Stimulated activated CD8-positive, alpha-beta memory T cell treated with anti-CD3 and anti-CD28 coated beads, Interleukin-4, amount 100 ng/mL, for 4 hours (primary cell): ENCODE results near the gene LGMN.
"Not testable (repeated sequence)": the region's sequence is repeated elsewhere in the genome, so short reads cannot be mapped to it uniquely, and the experiment has no call there.

ENCODE experiments used
- DNase-seq, 2 donors: peaks; one replicate each; pipeline ENCODE4 v3.0.0-alpha.2; 2020; ENCODE audit warnings: low read depth in 2 of 2, low spot score in 1 of 2

The LGMN gene

DNA sequence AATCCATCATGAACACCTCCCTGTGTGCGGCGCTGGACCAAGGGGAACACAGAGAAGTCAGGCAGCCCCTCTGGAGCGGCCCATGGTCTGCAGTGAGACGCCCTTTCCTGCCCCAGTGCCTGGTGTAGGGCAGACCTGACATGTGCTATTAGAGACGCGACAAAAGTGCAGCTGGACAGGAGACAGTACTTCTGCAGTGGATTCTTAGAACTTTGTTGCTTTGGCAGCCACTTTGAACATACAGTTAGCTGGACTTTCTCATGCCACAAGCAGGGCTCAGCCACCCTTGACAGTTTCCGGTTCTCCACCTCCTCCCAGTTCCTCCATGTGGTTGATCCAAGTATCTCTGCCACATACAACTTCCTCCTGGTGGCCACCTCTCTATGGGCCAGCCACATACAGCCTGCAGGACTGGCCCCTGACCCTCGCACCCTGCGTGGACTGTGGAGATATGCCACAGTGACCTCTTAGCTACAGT lies 45.9 kb downstream of the LGMN start:
- no peak for DNase-seq

DNA sequence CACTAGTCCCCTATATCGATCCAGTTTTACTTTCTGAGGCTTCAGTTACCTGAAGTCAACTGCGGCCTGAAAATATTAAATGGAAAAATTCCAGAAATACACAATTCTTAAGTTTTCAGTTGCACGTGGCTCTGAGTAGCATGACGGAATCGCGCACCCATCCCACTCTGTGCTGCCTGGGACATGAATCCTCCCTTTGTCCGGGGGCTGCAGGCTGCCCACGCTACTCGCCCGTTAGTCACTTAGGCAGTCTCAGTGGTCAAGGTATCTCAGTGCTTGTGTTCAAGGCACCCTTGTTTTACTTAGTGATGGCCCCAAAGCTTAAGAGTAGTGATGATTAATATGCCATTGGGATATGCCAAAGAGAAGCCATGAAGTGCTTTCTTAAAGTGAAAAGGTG lies 46.6 kb downstream of the LGMN start:
- DNase-seq: no peak

DNA sequence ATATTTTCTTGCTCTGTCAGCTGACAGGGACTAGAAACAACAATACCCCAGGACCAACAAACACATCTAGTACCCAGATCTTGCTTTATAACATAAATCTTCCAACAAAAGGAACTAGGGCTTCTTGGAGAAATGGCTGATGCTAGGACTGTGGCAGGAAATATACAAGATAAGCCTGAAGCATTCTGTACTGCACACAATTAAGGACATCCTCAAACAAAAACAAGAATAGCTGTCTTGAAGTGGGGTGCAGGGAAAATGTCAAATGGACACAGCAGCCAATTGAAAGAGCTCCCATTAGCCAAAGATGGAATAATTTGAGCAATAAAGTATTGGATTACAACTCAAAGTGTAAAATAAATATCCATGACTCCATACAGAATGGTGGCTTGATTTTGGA lies 50.0 kb downstream of the LGMN start:
- DNase-seq: no peak

DNA sequence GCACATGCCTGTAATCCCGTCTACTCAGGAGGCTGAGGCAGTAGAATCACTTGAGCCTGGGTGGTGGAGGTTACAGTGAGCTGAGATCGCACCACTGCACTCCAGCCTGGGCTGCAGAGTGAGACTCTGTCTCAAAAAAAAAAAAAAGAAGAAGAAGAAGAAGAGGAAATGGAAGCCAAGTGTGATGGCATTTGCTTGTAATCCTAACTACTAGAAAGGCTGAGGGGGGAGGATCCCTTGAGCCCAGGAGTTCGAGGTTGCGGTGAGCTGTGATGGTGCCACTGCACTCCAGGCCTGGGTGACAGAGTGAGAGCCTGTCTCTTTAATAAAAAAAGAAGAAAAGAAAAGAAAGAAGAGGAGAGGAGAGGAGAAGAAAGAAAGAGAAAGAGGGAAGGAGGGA lies 52.1 kb downstream of the LGMN start:
- DNase-seq: no peak

DNA sequence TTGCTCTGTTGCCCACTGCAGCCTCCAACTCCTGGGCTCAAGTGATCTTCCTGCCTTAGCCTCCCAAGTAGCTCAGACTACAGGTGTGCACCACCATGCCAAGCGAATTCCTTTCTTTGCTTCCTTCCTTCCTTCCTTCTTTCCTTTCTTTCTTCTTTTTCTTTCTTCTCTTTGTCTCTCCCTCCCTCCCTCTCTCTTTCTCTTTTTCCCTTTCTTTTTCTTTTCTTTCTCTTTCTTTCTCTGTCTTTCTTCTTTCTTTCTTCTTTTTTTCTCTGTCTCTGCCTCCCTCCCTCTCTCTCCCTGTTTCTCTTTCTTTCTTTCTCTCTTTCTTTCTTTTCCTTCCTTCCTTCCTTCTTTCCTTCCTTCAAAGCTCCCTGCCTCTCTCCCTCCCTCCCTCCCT lies 52.9 kb downstream of the LGMN start:
- DNase-seq: no peak

DNA sequence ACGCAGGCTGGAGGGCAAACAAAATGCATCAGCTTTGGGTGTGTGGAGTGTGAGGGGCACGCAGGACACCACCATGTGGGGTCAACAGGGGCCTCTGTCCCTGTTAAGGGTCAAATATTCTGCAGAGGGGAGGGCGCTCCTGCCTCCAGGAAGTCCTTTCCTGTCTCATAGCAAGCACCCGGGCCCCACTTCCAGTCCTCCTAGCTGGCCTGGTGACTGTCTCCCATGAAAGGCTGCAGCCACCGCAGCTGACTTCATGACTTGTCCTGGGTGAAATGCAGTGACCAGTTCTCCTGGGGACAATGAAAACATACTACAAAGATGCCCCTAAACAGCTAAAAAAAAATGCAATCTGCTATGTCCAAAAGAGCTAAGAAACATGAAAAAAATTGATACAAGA lies 53.6 kb downstream of the LGMN start:
- no peak for DNase-seq

DNA sequence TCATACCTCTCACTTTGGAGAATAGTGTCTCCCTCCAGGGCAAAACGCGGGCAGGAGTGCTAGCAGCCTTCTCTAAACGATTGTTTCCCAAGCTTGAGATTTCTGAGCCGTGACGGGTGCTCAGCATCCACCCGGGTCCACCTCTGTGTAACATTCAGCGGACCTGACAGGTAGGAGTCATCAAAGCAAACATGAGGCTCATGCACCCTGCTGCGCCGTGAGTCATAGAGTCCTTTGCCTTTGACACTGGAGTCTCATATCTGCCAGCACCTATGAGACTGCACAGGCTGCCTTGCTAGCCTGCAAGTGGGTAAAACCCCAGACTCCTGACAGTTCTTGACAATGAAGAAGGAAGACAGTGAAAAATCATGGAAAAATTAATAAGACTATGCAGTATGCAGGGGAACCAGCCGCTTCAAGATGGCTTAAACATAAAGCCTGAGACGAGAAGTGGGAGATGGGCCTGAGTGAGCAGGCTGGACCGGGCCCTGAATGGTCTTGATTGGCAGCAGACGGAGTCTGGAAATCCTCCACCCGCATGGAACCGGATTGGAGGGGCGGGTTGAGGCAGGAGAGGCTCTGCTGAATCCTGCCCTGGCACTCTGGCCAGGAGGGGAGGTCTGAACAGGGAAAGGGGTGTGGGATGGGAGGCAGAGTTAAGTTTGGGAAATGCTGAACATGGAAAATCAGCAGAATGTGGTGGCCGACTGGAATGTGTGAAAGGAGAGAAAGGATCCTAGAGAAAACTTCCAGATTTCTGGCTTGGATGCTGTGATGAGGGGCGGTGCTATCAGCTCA lies 54.2 kb downstream of the LGMN start:
- no peak for DNase-seq

DNA sequence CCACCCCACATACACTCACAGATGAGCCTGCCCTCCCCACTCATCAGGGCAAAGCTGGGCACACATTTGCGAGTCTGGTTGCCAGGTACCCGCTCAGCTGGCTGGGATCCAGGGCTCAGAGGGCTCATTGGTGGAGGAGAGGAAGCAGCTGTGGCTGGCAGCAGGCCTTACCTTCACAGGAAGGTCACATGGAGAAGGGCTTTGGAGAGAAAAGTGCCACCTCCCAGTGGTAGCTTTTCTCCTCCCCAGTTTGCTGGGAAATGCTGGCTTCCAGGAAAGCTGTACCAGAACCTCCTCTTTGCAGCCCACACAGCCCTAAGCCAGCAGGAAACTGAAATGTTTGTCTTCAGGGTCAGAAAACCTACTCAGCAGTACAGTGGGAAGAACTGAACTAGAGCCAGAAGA lies 55.6 kb downstream of the LGMN start:
- DNase-seq: no peak

DNA sequence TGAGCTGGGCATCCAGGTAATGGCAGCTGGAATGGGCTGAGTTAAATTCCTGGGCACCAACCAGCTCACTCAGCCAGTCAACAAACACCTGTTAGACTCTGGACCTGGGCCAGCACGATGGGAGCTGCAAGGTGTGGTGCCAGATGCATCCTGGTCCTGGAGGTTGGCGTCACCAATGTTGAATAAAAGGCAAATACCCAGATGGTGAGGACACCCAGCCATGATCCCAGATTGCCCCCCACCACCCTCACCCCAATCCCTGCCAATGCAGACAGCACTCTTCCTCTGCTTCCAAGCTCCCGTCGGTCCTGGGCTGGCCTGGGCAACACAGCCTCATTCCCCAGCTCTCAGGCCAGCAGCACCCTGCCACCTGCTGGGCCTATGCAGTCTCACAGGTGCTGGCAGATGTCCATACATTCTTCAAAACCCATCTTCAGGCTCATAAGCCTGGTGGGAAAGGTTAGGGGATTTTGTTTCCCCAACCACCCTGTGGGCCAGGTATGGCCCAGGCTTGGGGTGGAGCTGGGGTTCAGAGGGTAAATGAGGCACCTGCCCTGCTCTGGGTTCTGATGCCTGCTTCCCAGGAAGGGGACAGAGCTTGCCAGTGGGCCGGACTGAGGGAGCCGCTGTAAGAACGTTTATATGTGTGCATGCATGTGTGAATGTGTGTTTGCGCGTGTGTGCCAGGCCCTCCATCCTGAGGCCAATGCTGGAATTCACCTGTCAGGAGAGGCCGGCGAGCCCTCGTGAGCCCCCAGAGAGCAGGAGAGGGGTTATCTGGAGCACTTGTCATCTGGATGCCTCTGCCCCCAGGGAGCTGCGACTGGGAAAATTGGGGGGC lies 58.0 kb downstream of the LGMN start:
- no peak for DNase-seq

DNA sequence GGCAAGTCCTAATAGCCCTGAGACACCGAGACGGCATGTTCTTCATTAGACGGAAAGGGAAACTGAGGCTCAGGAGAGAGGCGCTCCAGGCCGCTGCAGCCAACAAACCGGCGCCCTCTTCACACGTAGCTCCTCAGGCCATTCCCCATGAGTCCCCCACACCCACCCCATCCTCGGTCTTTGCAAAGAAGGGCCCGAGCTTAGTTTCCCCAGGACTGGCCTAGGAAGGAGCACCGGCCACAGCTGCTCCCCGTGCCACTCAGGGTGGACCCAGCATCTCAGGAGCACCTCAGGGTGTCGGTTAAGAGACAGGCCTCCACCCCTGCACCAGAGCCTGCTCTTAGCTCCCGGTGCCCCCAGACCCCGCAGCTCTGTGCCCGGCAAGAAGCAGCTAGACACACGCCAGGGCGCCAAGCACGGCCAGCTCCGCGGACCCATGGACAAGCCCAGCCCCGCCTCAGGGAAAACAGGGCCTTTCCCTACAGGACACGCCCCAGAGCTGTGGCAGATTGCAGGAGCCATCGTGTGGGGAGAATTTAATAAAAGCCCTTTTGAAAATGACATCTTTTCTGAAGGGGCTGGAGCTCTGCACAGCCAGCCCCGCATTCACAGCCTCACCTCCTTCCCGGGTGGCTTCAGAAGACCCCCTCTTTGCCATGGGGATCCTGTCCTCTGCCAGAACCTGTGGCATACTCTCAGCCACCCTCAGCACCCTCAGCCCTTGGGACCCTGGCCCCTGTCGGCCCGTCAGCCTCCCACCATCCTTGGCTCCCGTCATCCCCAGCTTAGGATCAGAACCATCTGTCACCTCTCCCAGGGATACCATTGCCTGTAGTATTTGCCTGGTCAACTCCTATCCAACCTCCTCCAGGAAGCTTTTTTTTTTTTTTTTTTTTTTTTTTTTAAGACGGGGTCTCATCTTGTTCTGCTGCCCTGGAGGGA lies 59.7 kb downstream of the LGMN start:
- DNase-seq: no peak

DNA sequence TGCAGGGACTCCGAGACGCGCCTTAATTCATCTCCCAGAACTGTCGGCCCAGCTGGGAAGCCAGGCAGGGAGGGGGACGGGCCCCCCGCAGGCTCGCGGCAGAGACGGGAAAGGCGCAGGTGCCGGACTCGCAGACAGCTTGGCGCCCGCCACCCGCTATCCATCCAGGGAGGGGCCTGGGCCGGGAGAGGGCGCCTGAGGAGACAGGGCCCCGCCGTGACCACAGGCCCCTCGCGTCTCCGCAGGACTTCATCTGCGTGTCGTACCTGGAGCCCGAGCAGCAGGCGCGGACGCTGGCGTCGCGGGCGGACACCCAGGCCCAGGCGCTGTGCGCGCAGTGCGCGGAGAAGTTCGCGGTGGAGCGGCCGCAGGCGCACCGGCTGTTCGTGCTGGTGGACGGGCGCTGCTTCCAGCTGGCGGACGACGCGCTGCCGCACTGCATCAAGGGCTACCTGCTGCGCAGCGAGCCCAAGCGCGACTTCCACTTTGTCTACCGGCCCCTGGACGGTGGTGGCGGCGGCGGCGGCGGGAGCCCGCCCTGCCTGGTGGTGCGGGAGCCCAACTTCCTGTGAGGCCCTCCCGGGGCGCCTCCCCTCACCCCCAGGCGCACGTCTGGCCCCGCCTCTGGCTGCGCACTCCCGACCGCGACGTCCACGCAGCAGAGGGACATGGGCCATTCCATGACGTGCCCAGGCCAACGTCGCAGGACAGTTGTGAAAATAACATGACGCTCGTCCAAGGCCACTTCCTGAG lies 60.6 kb downstream of the LGMN start:
- DNase-seq: no peak

DNA sequence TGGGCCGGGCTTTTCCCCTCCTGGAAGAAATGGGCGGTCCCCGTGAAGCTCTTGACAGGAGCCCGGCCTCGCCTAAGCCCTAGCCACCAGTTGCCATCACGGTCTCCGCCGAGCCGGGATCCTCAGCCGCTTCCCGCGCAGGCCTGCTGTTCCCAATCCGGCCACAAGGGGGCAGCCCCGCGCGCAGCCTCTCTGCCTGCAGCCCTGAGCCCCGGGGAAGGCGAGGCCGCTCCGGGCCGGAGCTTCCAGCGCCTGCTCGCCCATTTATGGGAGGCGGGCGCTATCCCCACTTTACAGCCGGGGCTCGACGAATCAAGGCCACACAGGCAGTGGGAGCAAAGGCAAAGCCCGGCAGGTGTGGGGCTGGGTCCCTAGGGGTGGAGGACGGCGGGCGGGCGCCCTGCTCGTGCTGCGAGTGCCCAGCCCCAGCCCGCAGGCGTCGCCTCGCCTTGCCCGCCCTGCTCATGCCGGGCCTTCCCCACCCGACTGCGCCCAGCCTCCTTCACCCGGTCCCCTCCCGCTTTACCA lies 61.5 kb downstream of the LGMN start:
- peak; percentile 11 to 50 for DNase-seq

DNA sequence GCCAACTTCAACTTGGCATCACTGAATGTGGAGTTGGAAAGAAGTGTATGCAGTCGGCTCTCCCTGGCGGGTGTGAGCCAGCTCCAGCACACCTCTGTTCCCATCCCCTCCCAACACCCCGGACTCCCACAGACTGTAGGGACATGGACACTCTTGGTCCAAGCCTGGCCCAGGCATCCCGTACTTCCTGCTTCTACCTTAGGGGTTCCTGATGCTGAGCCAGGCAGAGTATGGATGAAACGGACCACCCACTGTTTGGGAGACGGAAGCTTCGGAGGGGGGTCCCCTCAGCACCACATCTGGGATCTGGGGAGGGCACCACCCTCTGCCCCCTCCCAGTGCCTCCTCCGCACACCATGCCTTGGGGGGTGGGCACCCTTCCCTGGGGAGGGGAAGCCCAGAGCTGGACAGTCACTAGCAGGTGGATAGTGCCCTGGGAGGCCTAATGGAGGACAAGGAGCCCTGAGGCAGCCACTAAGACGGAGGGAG lies 62.0 kb downstream of the LGMN start:
- no peak for DNase-seq

DNA sequence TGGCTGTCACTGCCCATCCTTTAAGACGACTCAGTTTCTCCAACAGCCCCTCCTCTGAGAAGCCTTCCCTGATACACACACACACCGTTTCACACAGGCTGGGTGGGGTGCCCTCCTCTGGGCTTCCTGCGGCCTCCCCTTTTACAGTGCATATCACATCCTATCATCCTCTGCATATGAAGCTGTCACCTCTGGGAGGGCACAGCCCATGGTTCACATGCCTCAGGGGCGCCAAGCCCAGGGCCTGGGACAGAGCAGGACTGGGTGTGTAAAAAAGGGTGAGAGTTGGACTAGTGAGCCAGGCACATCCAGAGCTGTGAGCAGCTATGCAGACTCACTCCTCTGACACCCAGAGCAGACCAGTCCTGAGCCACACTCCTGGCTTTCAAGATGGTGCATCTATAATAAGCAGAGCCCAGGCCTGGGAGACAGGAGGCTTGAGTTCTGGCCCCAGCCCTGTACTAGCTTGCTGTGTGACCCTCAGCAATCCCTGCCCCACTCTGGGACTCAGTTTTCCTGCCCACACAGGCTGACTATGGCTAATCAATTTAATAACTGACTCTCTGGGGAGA lies 62.6 kb downstream of the LGMN start:
- no peak for DNase-seq

DNA sequence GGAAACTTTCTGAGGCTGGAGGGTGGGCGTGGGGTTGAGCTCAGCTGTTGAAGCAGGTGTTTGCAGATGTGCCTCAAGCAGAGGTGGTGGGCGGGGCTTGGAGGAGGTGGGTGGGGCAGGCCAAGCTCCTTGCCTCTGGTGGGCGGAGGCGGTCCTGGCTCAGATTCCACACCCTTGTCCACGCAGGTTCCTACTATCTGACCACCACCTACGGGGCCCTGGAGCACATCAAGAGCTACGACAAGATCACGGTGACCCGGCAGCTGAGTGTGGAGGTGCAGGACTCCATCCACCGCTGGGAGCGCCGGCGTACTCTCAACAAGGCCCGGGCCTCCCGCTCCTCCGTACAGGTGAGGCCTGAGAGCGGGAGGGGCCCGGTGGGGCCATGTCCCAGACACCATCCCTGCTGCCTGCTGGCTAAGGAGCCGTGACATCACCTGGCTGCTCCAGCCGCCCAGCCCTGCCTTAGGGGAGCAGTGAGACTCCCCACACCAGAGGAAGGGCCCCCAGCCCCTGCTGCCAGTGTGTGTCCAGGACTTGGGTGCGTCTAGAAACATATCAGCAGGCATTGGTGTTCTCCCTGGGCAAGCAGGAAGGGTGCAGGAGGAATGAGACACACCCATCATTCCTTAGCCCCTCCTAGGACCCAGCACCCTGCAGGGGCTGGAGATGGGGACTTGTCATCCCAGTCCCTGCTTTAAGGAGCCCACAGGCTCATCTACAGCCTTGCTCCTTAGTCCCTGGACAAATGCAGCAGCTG lies 63.4 kb downstream of the LGMN start:
- DNase-seq: no peak

DNA sequence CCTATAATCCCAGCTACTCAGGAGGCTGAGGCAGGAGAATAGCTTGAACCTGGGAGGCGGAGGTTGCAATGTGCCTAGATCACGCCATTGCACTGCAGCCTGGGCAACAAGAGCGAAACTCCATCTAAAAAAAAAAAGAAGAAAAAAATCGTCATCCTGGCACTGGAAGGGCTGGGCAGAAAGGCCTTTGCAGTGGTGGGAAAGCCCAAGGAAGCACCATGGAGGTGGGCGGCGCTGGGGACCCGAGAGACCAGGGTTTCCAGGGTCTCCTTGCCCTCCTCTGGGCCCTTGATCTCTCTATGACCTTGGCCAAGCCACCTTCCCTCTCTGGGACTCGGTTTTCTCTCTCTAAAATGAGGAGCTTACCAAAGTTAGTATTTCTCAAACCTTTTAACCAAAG lies 65.4 kb downstream of the LGMN start:
- DNase-seq: no peak

DNA sequence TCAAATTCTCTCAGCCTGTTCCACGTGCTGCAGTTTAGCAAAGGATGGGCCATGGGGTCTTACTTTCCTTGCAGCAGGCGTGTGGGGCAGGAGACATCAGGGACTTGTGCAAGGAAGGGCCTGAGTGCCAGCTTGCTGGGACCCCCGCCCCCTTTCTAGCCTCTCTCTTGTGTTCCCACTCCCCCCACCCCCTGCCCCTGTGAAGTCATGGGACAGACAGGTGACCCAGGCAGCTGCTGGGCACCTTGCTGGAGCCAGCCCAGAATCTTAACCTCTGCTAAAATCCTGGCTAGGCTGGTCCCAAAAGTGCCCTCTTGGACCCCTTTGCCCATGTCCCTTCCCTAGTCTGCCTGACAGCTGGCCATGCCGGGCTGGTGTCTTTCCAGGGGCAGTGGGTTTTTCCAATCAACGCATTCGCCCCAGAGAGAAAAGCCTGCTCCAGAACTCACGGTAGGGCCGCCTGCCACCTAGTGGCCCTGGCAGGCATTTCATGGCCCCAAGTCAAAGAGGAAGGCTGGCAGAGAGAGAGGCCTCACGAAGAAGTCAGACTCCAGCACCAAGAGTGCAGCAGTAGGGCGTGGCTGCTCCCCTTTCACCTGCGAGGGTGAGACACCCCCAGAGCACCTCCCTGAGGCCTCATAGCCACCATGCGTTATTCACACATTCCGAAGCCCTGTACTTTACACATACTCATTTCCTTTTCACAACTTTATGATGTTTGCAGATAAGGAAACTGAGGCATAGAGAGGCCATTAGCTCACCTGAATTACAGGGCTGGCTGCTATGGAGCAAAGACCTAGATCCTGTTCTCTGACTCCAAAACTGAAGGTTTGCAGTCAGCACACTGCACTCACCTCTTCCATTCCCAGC lies 67.4 kb downstream of the LGMN start:
- peak; percentile 39 to 54 for DNase-seq

DNA sequence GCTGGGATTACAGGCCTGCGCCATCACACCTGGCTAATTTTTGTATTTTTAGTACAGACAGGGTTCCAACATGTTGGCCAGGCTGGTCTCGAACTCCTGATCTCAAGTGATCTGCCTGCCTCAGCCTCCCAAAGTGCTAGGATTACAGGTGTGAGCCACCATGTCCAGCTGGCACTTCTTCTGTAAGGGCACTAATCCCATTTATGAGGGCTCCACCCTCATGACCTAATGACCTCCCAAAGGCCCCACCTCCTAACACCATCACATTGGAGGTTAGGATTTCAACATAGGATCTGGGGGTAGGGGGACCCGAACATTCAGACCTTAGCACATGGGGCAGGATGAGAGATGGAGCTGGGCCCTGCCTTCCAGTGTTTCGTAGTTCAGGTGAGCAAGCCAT lies 68.1 kb downstream of the LGMN start:
- not testable (repeated sequence) for DNase-seq
